K562 (cell line): ENCODE measurements around the gene SLC28A1. TPM values are rescaled to one million over a fixed set of nuclear protein-coding genes. Genes with fewer than 3 reads are reported as not detected.

Source experiments
- ATAC-seq: fragments of 200-7000 bp; cut with Tn5 transposase; 3 replicates; pipeline ENCODE4 v1.9.1; 2020; ENCODE audit warnings: moderate library complexity
- BruUV-seq: library from RNA; stranded (reverse); fragments of 400-500 nt; replicated peaks from 2 replicates; lab custom pipeline; 2021; lab: Mats Ljungman, UMichigan
- CTCF ChIA-PET: fragments of 300-600 bp; formaldehyde crosslinking; extraction: SDS; loops from one replicate; lab custom pipeline; 2021; ENCODE audit warnings: low intra/inter-chr PET ratio; lab: Yijun Ruan, JAX
- POLR2A ChIA-PET: fragments of 300-600, 350-650 bp; sonication (Branson Sonifier 250); formaldehyde crosslinking; extraction: SDS; loops from one replicate; lab custom pipeline; 2021; ENCODE audit warnings: antibody characterized with exemption, inconsistent platforms; lab: Yijun Ruan, JAX
- DNase-seq, 4 experiments: peaks; one replicate each; pipeline versions ENCODE4 v3.0.0 to v3.0.0-alpha.2; 2011 to 2018; ENCODE audit warnings: low spot score in 3 of 4, mixed read lengths in 3 of 4; ENCODE audit errors: extremely low read depth in 1 of 4
- FAIRE-seq: peaks from 2 replicates; lab custom pipeline; 2011; peaks lifted over from hg19 to GRCh38; lab: Jason Lieb, UNC
- H2AFZ ChIP-seq: 2 replicates; pipeline ENCODE4 v1.6.0; 2011; ENCODE audit warnings: low read depth, low read length, control low read depth, inconsistent platforms
- H3K27ac ChIP-seq: fragments of 200-600 bp; 3 replicates; pipeline ENCODE4 v1.8.0; 2011; ENCODE audit warnings: low read depth, mild to moderate bottlenecking, control low read depth, inconsistent platforms, low read length, moderate library complexity, mixed read lengths; ENCODE audit errors: extremely low read depth
- H3K27me3 ChIP-seq, 2 experiments: fragments of 300-600 bp in 1 of 2; 2 replicates in 1 of 2; 3 replicates in 1 of 2; pipeline versions ENCODE4 v1.6.0 to v1.8.0; 2011; ENCODE audit warnings: inconsistent platforms in 2 of 2, low read length in 2 of 2, mild to moderate bottlenecking in 1 of 2, mixed read lengths in 1 of 2, moderate library complexity in 1 of 2; ENCODE audit not compliant: control insufficient read depth in 2 of 2, insufficient read depth in 2 of 2
- H3K36me3 ChIP-seq: fragments of 300-600 bp; 3 replicates; pipeline ENCODE4 v1.8.0; 2011; ENCODE audit warnings: mild to moderate bottlenecking, low read length, inconsistent platforms; ENCODE audit not compliant: control insufficient read depth, insufficient read depth
- H3K4me1 ChIP-seq, 2 experiments: fragments of 200-600 bp in 1 of 2; replicated peaks in 1 of 2; 2 replicates in 1 of 2; 3 replicates in 1 of 2; pipeline versions ENCODE4 v1.5.1 to v1.8.0; 2011; ENCODE audit warnings: inconsistent platforms in 2 of 2, low read length in 2 of 2, mild to moderate bottlenecking in 1 of 2, mixed read lengths in 1 of 2, moderate library complexity in 1 of 2; ENCODE audit not compliant: control insufficient read depth in 2 of 2, insufficient read depth in 2 of 2
- H3K4me2 ChIP-seq: 2 replicates; pipeline ENCODE4 v1.6.1; 2011; ENCODE audit warnings: low read length, control low read depth, inconsistent platforms, mixed read lengths; ENCODE audit not compliant: insufficient read depth
- H3K4me3 ChIP-seq: fragments of 200-600 bp; sonication (generic), shearing (Covaris generic); 2 replicates; pipeline ENCODE4 v1.5.1; 2016; ENCODE audit warnings: control low read depth, inconsistent platforms
- H3K79me2 ChIP-seq: fragments of 200-600 bp; 3 replicates; pipeline ENCODE4 v1.8.0; 2011; ENCODE audit warnings: low read length, inconsistent platforms; ENCODE audit not compliant: control insufficient read depth, insufficient read depth
- H3K9ac ChIP-seq, 2 experiments: 2 replicates each; pipeline versions ENCODE4 v1.6.0 to v1.6.1; 2011; ENCODE audit warnings: low read depth in 2 of 2, low read length in 2 of 2, control low read depth in 1 of 2, inconsistent platforms in 1 of 2, mild to moderate bottlenecking in 1 of 2, mixed read lengths in 1 of 2; ENCODE audit not compliant: insufficient read depth in 1 of 2
- H3K9me1 ChIP-seq: one replicate; pipeline ENCODE4 v1.6.0; 2011; ENCODE audit warnings: inconsistent platforms, mild to moderate bottlenecking, low read length, moderate library complexity; ENCODE audit not compliant: control insufficient read depth, insufficient read depth
- H3K9me3 ChIP-seq: replicated peaks from 2 replicates; pipeline ENCODE4 v1.5.1; 2011; ENCODE audit warnings: low read depth, low read length, inconsistent platforms; ENCODE audit not compliant: control insufficient read depth, insufficient read depth
- H4K20me1 ChIP-seq: replicated peaks from 2 replicates; pipeline ENCODE4 v1.6.1; 2011; ENCODE audit warnings: low read length, inconsistent platforms, mixed read lengths; ENCODE audit not compliant: control insufficient read depth, insufficient read depth
- ATF6 ChIP-seq: sonication (generic); formaldehyde crosslinking; IDR thresholded peaks from 2 replicates; pipeline ENCODE4 v1.4.0; 2020; ENCODE audit warnings: mild to moderate bottlenecking, missing genetic modification reagents
- ETV5 ChIP-seq: sonication (generic); formaldehyde crosslinking; IDR thresholded peaks from 2 replicates; pipeline ENCODE4 v1.4.0; 2020; ENCODE audit warnings: low read depth, mild to moderate bottlenecking, missing genetic modification reagents
- HMG20B ChIP-seq: fragments of 250-450 bp; sonication (Bioruptor Pico); IDR thresholded peaks from 2 replicates; pipeline ENCODE4 v1.5.0; 2021; ENCODE audit warnings: mild to moderate bottlenecking
- KAT7 ChIP-seq: sonication (generic); formaldehyde crosslinking; IDR thresholded peaks from 2 replicates; pipeline ENCODE4 v1.8.0; 2022; ENCODE audit warnings: missing genetic modification reagents, mild to moderate bottlenecking, borderline replicate concordance
- RAD21 ChIP-seq, 2 experiments: fragments of 250-450 bp in 1 of 2; fragments of 450-650 bp in 1 of 2; sonication (Bioruptor Pico) in 1 of 2; formaldehyde crosslinking in 1 of 2; IDR thresholded peaks in 1 of 2; conservative IDR thresholded peaks in 1 of 2; 2 replicates each; pipeline versions ENCODE4 v1.4.0 to v1.8.0; 2020 to 2022; ENCODE audit warnings: mild to moderate bottlenecking in 2 of 2, moderate library complexity in 1 of 2
- WGBS: fragments of 100-300 bp; shearing (Covaris generic); methylation state at CpG from one replicate; pipeline ENCODE4 v1.1.6; 2016; ENCODE audit warnings: low coverage, mixed read lengths; ENCODE audit not compliant: insufficient coverage; ENCODE audit errors: missing lambda C conversion rate; 5-methylcytosine and 5-hydroxymethylcytosine counted together
- in situ Hi-C: fragments of 300-500 bp; cut with MboI; formaldehyde crosslinking; loops from 4 replicates; pipeline ENCODE4 v1.15.0; 2018; ENCODE audit warnings: inconsistent platforms, mixed read lengths
- intact Hi-C: fragments of 100-400 bp; cut with micrococcal nuclease; formaldehyde crosslinking; loops from 2 replicates; pipeline ENCODE4 v1.14.2; 2022
- polyA plus RNA-seq, 8 experiments: library from polyadenylated mRNA; depleted of rRNA in 4 of 8; stranded (reverse) in 5 of 8; unstranded in 3 of 8; fragments of >200 nt; fragmentation: Nextera tagmentation in 2 of 8; fragmentation: Illumina TruSeq in 1 of 8; extraction: Ambion mirVana in 2 of 8; extraction: Trizol in 1 of 8; gene quantifications; 2 replicates each; pipeline versions ENCODE4 v1.2.1 to v1.2.3, GENCODE V29; 2011 to 2014; ENCODE audit warnings: inconsistent platforms in 1 of 8, missing spikeins in 1 of 8
- total RNA-seq, 7 experiments: library from RNA; depleted of rRNA in 6 of 7; stranded (reverse); fragments of >200 nt in 6 of 7; fragmentation: Illumina TruSeq in 2 of 7; extraction: Trizol in 2 of 7; gene quantifications; 2 replicates each; pipeline versions ENCODE4 v1.2.1 to v1.2.3, GENCODE V29; 2011 to 2021; ENCODE audit warnings: low replicate concordance in 1 of 7

SLC28A1 gene
- total and polyA plus RNA-seq, 9 of the 15 experiments (the other 6 are each of a cell fraction or from before 2014, with no cell fraction given): 0.04 TPM; not detected in 8

GRCh38 chr15:84880822-84881519 is 3.5 kb upstream of the SLC28A1 start:
- peaks cover 0 to 3% of the 10 kb centered on the region in 2 experiments; a peak in 2 of 5 replicates for H3K4me1 ChIP-seq
- POLR2A ChIA-PET: interaction anchor here (0.7 to 1.1 kb wide), 6 partner anchors 12 to 96 kb away, joined by 3 to 4 read pairs (median 3); no protein-coding TSS in a partner anchor

More at GRCh38 chr15:84880822-84881519, 3.5 kb upstream of the SLC28A1 start:
- 0 out of 2 replicates have a peak overlapping the region, but pooled peaks have one; percentile 4 for H2AFZ ChIP-seq
- intact Hi-C loops (loop anchor here (10.0 kb wide), 1 partner anchor 164 kb away; no protein-coding TSS in a partner anchor), in situ Hi-C loops (loop anchor here (25.0 kb wide), 1 partner anchor 294 kb away; no protein-coding TSS in a partner anchor)
- H3K27ac ChIP-seq: no peak overlapping the region
- no peaks in the 10 kb centered on the region for H4K20me1 ChIP-seq
- no peak overlapping the region for H3K9ac ChIP-seq
- FAIRE-seq (no peak), DNase-seq (no peak), ATAC-seq (no peak)
- no peaks in the 10 kb centered on the region for H3K9me1 ChIP-seq
- no peaks in the 10 kb centered on the region for H3K36me3 ChIP-seq
- no peak for TF ChIP-seq ATF6 (CRISPR knock-in tag)
- no peak for TF ChIP-seq RAD21 (CRISPR knock-in tag; conservative IDR thresholded peaks at IDR 0.05 in 1 of 2, IDR thresholded peaks at IDR 0.05 in 1 of 2)
- TF ChIP-seq KAT7 (CRISPR knock-in tag): no peak
- no peak for TF ChIP-seq ETV5 (CRISPR knock-in tag)
- TF ChIP-seq HMG20B (CRISPR knock-in tag): no peak
- no peak overlapping the region for H3K4me2 ChIP-seq
- H3K27me3 ChIP-seq: peaks cover 0 to 16% of the 10 kb centered on the region in 2 experiments; a peak in 2 of 5 replicates
- CTCF ChIA-PET: no interaction called here
- no peaks in the 10 kb centered on the region for H3K9me3 ChIP-seq
- WGBS: 1% methylated on average over 8 of the region's 8 CpGs
- no peak overlapping the region for H3K4me3 ChIP-seq
- H3K79me2 ChIP-seq: no peaks in the 10 kb centered on the region
- BruUV-seq: no TSS peak
